Measurements from ENCODE around the gene CAV2.

The CAV2 gene

DNA sequence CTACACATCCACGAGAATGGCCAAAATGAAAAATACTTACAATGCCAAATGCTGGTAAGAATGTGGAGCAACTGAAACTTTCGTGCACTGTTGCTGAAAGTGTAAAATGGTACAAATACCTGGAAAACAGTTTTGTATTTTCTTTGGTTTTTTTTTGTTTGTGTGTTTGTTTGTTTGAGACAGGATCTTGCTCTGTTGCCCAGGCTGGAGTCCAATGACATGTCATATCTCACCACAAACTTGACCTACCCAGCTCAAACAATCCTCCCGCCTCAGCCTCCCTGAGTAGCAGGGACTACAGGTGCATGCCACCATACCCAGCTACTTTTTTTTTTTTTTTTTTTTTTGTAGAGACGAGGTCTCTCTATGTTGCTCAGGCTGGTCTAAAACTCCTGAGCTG lies 35.6 kb upstream of the CAV2 start:
- Histone ChIP-seq H3K4ac (ENCODE audit: low read length) (no peak overlapping the region), H2BK120ac (ENCODE audit: low read depth, low read length) (no peak overlapping the region), H3K27me3 (ENCODE audit: control insufficient read depth in 3 of 3, insufficient read depth in 3 of 3, low read depth in 1 of 3, low read length in 3 of 3) (no peaks in the 10 kb centered on the region), H3K27ac (replicated peaks; ENCODE audit: low read length) (no peak overlapping the region), H3K9ac (ENCODE audit: low read depth, low read length, poor library complexity) (no peak overlapping the region), H3K14ac (ENCODE audit: low read length) (no peak overlapping the region), H4K8ac (ENCODE audit: low read depth, low read length) (no peak overlapping the region), H2AK5ac (ENCODE audit: low read depth, low read length) (no peak overlapping the region), H3K4me2 (ENCODE audit: insufficient read depth, low read length, poor library complexity, severe bottlenecking) (no peak overlapping the region), H2BK15ac (ENCODE audit: low read length) (no peak overlapping the region), H2BK12ac (ENCODE audit: low read length) (no peak overlapping the region), H3K18ac (ENCODE audit: low read length) (no peak overlapping the region), H3K36me3 (replicated peaks in 1 of 2; ENCODE audit: control insufficient read depth in 2 of 2, insufficient read depth in 2 of 2, low read length in 2 of 2) (no peaks in the 10 kb centered on the region), H2BK5ac (ENCODE audit: low read length) (no peak overlapping the region), H4K91ac (ENCODE audit: low read depth, low read length, poor library complexity) (no peak overlapping the region), H3K23ac (ENCODE audit: low read depth, low read length, poor library complexity) (no peak overlapping the region), H3K9me3 (replicated peaks in 1 of 2; ENCODE audit: control insufficient read depth in 2 of 2, insufficient read depth in 1 of 2, low read depth in 1 of 2, low read length in 2 of 2) (no peaks in the 10 kb centered on the region), H3K4me3 (ENCODE audit: low read length in 2 of 2) (no peak overlapping the region), H3K79me1 (ENCODE audit: low read depth, low read length) (no peaks in the 10 kb centered on the region), H2AFZ (ENCODE audit: low read length) (no peak overlapping the region), H3K4me1 (ENCODE audit: control insufficient read depth in 2 of 2, insufficient read depth in 1 of 2, low read depth in 1 of 2, low read length in 2 of 2) (no peaks in the 10 kb centered on the region)
- no peak for DNase-seq (ENCODE audit: low spot score)
- WGBS, 2 donors (ENCODE audit: extremely low coverage in 2 of 2, insufficient read length in 2 of 2, insufficient replicate concordance in 1 of 2), result no CpG with 5 or more reads among the region's 4 CpGs

DNA sequence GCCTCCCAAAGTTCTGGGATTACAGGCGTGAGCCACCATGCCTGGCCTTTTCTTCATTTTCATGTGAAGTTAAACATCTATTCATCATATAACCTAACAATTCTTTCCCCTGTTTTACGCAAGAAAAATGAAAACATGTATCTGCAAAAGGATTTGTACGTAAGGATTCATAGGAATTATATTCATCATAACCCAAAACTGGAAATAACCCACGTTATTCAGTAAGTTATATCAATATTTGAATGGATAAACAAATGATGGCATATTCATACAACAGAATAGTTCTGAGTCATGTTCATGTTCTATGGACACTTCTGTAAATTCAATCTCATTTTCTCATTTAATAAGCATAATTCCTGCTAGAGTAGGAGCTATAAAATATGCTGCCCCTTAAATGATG lies 35.2 kb upstream of the CAV2 start:
- H3K27me3 ChIP-seq (ENCODE audit: control insufficient read depth in 3 of 3, insufficient read depth in 3 of 3, low read depth in 1 of 3, low read length in 3 of 3), result no peaks in the 10 kb centered on the region
- no peak overlapping the region for H3K27ac ChIP-seq (replicated peaks; ENCODE audit: low read length)
- no peak overlapping the region for H3K4me2 ChIP-seq (ENCODE audit: insufficient read depth, low read length, poor library complexity, severe bottlenecking)
- no peak overlapping the region for H2BK5ac ChIP-seq (ENCODE audit: low read length)
- H3K23ac ChIP-seq (ENCODE audit: low read depth, low read length, poor library complexity), result no peak overlapping the region
- H2AFZ ChIP-seq (ENCODE audit: low read length), result no peak overlapping the region
- no peak overlapping the region for H4K91ac ChIP-seq (ENCODE audit: low read depth, low read length, poor library complexity)
- no peak overlapping the region for H2BK15ac ChIP-seq (ENCODE audit: low read length)
- DNase-seq (ENCODE audit: low spot score), result no peak
- no peak overlapping the region for H3K18ac ChIP-seq (ENCODE audit: low read length)
- no peak overlapping the region for H3K4me3 ChIP-seq (ENCODE audit: low read length in 2 of 2)
- no peaks in the 10 kb centered on the region for H3K36me3 ChIP-seq (replicated peaks in 1 of 2; ENCODE audit: control insufficient read depth in 2 of 2, insufficient read depth in 2 of 2, low read length in 2 of 2)
- no CpG with 5 or more reads among the region's 4 CpGs for WGBS, 2 donors (ENCODE audit: extremely low coverage in 2 of 2, insufficient read length in 2 of 2, insufficient replicate concordance in 1 of 2)
- no peak overlapping the region for H3K14ac ChIP-seq (ENCODE audit: low read length)
- no peak overlapping the region for H2BK120ac ChIP-seq (ENCODE audit: low read depth, low read length)
- H2AK5ac ChIP-seq (ENCODE audit: low read depth, low read length), result no peak overlapping the region
- H4K8ac ChIP-seq (ENCODE audit: low read depth, low read length), result no peak overlapping the region
- H3K79me1 ChIP-seq (ENCODE audit: low read depth, low read length), result no peaks in the 10 kb centered on the region
- H3K4ac ChIP-seq (ENCODE audit: low read length), result no peak overlapping the region
- no peak overlapping the region for H2BK12ac ChIP-seq (ENCODE audit: low read length)
- no peaks in the 10 kb centered on the region for H3K9me3 ChIP-seq (replicated peaks in 1 of 2; ENCODE audit: control insufficient read depth in 2 of 2, insufficient read depth in 1 of 2, low read depth in 1 of 2, low read length in 2 of 2)
- no peak overlapping the region for H3K9ac ChIP-seq (ENCODE audit: low read depth, low read length, poor library complexity)
- no peaks in the 10 kb centered on the region for H3K4me1 ChIP-seq (ENCODE audit: control insufficient read depth in 2 of 2, insufficient read depth in 1 of 2, low read depth in 1 of 2, low read length in 2 of 2)

DNA sequence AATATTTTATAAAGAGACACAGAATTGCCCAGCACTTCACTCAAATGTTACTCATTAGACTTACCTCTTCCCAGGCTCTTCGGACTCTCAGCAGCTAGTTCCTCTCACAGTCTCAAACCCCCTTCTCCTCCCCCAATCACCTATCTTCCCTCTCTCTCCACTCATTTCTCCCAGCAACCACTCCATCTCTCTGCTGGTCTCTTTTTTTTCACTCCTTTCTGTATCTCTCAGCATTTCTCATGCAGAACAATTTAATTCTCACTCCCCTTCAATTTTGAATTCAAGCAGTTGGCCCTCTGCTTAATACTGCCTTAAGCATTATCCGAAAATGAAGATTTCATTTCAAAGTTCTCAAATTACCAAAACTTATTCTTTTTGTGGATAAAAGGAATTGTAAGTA lies 34.4 kb upstream of the CAV2 start:
- Histone ChIP-seq H2BK120ac (ENCODE audit: low read depth, low read length) (no peak overlapping the region), H3K27me3 (ENCODE audit: control insufficient read depth in 3 of 3, insufficient read depth in 3 of 3, low read depth in 1 of 3, low read length in 3 of 3) (no peaks in the 10 kb centered on the region), H2AFZ (ENCODE audit: low read length) (no peak overlapping the region), H3K23ac (ENCODE audit: low read depth, low read length, poor library complexity) (no peak overlapping the region), H3K4ac (ENCODE audit: low read length) (no peak overlapping the region), H3K18ac (ENCODE audit: low read length) (no peak overlapping the region), H2BK12ac (ENCODE audit: low read length) (no peak overlapping the region), H3K36me3 (replicated peaks in 1 of 2; ENCODE audit: control insufficient read depth in 2 of 2, insufficient read depth in 2 of 2, low read length in 2 of 2) (no peaks in the 10 kb centered on the region), H2AK5ac (ENCODE audit: low read depth, low read length) (no peak overlapping the region), H3K9me3 (replicated peaks in 1 of 2; ENCODE audit: control insufficient read depth in 2 of 2, insufficient read depth in 1 of 2, low read depth in 1 of 2, low read length in 2 of 2) (no peaks in the 10 kb centered on the region), H3K79me1 (ENCODE audit: low read depth, low read length) (no peaks in the 10 kb centered on the region), H3K4me1 (ENCODE audit: control insufficient read depth in 2 of 2, insufficient read depth in 1 of 2, low read depth in 1 of 2, low read length in 2 of 2) (no peaks in the 10 kb centered on the region), H2BK5ac (ENCODE audit: low read length) (no peak overlapping the region), H4K91ac (ENCODE audit: low read depth, low read length, poor library complexity) (no peak overlapping the region), H3K27ac (replicated peaks; ENCODE audit: low read length) (no peak overlapping the region), H3K14ac (ENCODE audit: low read length) (no peak overlapping the region), H3K4me3 (ENCODE audit: low read length in 2 of 2) (no peak overlapping the region), H4K8ac (ENCODE audit: low read depth, low read length) (no peak overlapping the region), H3K4me2 (ENCODE audit: insufficient read depth, low read length, poor library complexity, severe bottlenecking) (no peak overlapping the region), H2BK15ac (ENCODE audit: low read length) (no peak overlapping the region), H3K9ac (ENCODE audit: low read depth, low read length, poor library complexity) (no peak overlapping the region)
- no CpG with 5 or more reads among the region's 2 CpGs for WGBS, 2 donors (ENCODE audit: extremely low coverage in 2 of 2, insufficient read length in 2 of 2, insufficient replicate concordance in 1 of 2)
- no peak for DNase-seq (ENCODE audit: low spot score)

DNA sequence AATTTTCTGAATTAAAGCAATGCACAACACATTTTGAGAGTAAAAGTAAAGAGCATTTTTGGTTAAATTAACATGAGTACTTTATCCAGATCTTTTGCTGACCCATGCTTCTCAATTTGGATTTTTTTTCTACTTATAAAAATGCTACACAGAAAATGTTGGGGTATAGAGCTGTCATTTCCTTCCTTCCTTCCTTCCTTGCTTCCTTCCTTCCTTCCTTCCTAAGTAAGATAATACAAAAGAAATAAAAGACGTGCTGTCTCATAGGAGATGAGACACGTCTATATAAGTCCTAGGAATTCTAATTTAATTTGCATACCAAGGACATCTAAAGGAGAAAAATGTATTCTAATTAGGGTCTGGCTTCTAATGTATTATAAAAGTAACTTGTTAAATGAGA lies 31.0 kb upstream of the CAV2 start:
- Histone ChIP-seq H3K27me3 (ENCODE audit: control insufficient read depth in 3 of 3, insufficient read depth in 3 of 3, low read depth in 1 of 3, low read length in 3 of 3) (no peaks in the 10 kb centered on the region), H2BK120ac (ENCODE audit: low read depth, low read length) (no peak overlapping the region), H2BK12ac (ENCODE audit: low read length) (no peak overlapping the region), H3K36me3 (replicated peaks in 1 of 2; ENCODE audit: control insufficient read depth in 2 of 2, insufficient read depth in 2 of 2, low read length in 2 of 2) (no peaks in the 10 kb centered on the region), H4K91ac (ENCODE audit: low read depth, low read length, poor library complexity) (no peak overlapping the region), H2BK5ac (ENCODE audit: low read length) (no peak overlapping the region), H3K27ac (replicated peaks; ENCODE audit: low read length) (no peak overlapping the region), H2AK5ac (ENCODE audit: low read depth, low read length) (no peak overlapping the region), H3K4me2 (ENCODE audit: insufficient read depth, low read length, poor library complexity, severe bottlenecking) (no peak overlapping the region), H3K9ac (ENCODE audit: low read depth, low read length, poor library complexity) (no peak overlapping the region), H4K8ac (ENCODE audit: low read depth, low read length) (no peak overlapping the region), H3K4ac (ENCODE audit: low read length) (no peak overlapping the region), H3K79me1 (ENCODE audit: low read depth, low read length) (no peaks in the 10 kb centered on the region), H3K4me1 (ENCODE audit: control insufficient read depth in 2 of 2, insufficient read depth in 1 of 2, low read depth in 1 of 2, low read length in 2 of 2) (no peaks in the 10 kb centered on the region), H2BK15ac (ENCODE audit: low read length) (no peak overlapping the region), H3K9me3 (replicated peaks in 1 of 2; ENCODE audit: control insufficient read depth in 2 of 2, insufficient read depth in 1 of 2, low read depth in 1 of 2, low read length in 2 of 2) (no peaks in the 10 kb centered on the region), H3K18ac (ENCODE audit: low read length) (no peak overlapping the region), H3K4me3 (ENCODE audit: low read length in 2 of 2) (no peak overlapping the region), H2AFZ (ENCODE audit: low read length) (no peak overlapping the region), H3K23ac (ENCODE audit: low read depth, low read length, poor library complexity) (no peak overlapping the region), H3K14ac (ENCODE audit: low read length) (no peak overlapping the region)
- no peak for DNase-seq (ENCODE audit: low spot score)
- WGBS, 2 donors (ENCODE audit: extremely low coverage in 2 of 2, insufficient read length in 2 of 2, insufficient replicate concordance in 1 of 2), result no CpG with 5 or more reads among the region's 2 CpGs

Data from neuronal stem cell (in vitro differentiated cells).